Heart left ventricle (tissue), 16 donors: ENCODE measurements around the gene DOCK4. TPM values are rescaled to one million over a fixed set of nuclear protein-coding genes. Genes with fewer than 3 reads are reported as not detected.

Experiments used
- ATAC-seq, 4 donors: fragments of 200-7000 bp; cut with Tn5 transposase; one replicate each; pipeline ENCODE4 v1.9.1; 2020 to 2022; ENCODE audit warnings: moderate library complexity in 4 of 4, mild to moderate bottlenecking in 3 of 4, moderate number of reproducible peaks in 1 of 4
- DNase-seq, 5 donors: peaks; one replicate each; pipeline ENCODE4 v3.0.0-alpha.2; 2020
- H3K27ac ChIP-seq, 12 donors: fragments of 200-600 bp; sonication (generic) in 4 of 12; one replicate each; pipeline versions ENCODE4 v1.5.0 to v1.8.0; 2016 to 2022; ENCODE audit warnings: mild to moderate bottlenecking in 2 of 12
- H3K27me3 ChIP-seq, 9 donors: fragments of 200-600 bp; sonication (generic) in 2 of 9; one replicate each; pipeline versions ENCODE4 v1.5.1 to v1.8.0; 2016 to 2022; ENCODE audit warnings: mild to moderate bottlenecking in 3 of 9
- H3K36me3 ChIP-seq, 9 donors: fragments of 200-600 bp; sonication (generic) in 2 of 9; one replicate each; pipeline versions ENCODE4 v1.5.0 to v1.8.0; 2018 to 2022; ENCODE audit warnings: mild to moderate bottlenecking in 2 of 9
- H3K4me1 ChIP-seq, 12 donors: fragments of 200-600 bp; sonication (generic) in 4 of 12; one replicate each; pipeline versions ENCODE4 v1.5.0 to v1.8.0; 2016 to 2022; ENCODE audit warnings: mild to moderate bottlenecking in 3 of 12
- H3K4me3 ChIP-seq, 12 donors: fragments of 200-600 bp; sonication (generic) in 4 of 12; one replicate each; pipeline versions ENCODE4 v1.5.0 to v1.8.0; 2017 to 2022; ENCODE audit warnings: mild to moderate bottlenecking in 9 of 12, moderate library complexity in 4 of 12
- H3K9me3 ChIP-seq, 12 donors: fragments of 200-600 bp; sonication (generic) in 4 of 12; one replicate each; pipeline versions ENCODE4 v1.5.0 to v1.8.0; 2016 to 2022; ENCODE audit warnings: mild to moderate bottlenecking in 1 of 12
- POLR2A ChIP-seq, 2 donors: fragments of 450-650 bp; IDR thresholded peaks; one replicate each; pipeline ENCODE4 v1.6.1; 2017; ENCODE audit warnings: antibody characterized with exemption in 2 of 2, mild to moderate bottlenecking in 2 of 2, moderate library complexity in 2 of 2
- WGBS, 4 donors: extraction: QIAGEN DNeasy Blood & Tissue Kit in 2 of 4; methylation state at CpG; one replicate each; pipeline versions ENCODE4 v1.1.5 to v1.1.7; 2013 to 2018; 5-methylcytosine and 5-hydroxymethylcytosine counted together
- intact Hi-C, 10 donors: fragments of 100-400 bp; cut with DNase I; formaldehyde crosslinking; loops; one replicate each; pipeline versions ENCODE4 v1.11.1 to v1.14.2; 2022
- polyA plus RNA-seq, 2 donors: library from polyadenylated mRNA; stranded (reverse); fragments of 200-250 nt; gene quantifications; one replicate each; pipeline ENCODE4 v1.2.3, GENCODE V29; 2013
- total RNA-seq, 9 donors: library from RNA; depleted of rRNA in 2 of 9; stranded (reverse); fragments of >200 nt in 2 of 9; fragmentation: NEBNext Ultra II Directional in 3 of 9; extraction: Animal tissue kit (Norgen Biotek cat#: 25700) in 3 of 9; gene quantifications; one replicate each; pipeline versions ENCODE4 v1.1.0 to v1.2.4, GENCODE V29; 2016 to 2023
- TF ChIP-seq, protein P1 (sequence below), 12 donors: fragments of 200-600 bp; sonication (generic) in 4 of 12; IDR thresholded peaks; one replicate each; pipeline versions ENCODE4 v1.5.0 to v1.8.0; 2018 to 2022; ENCODE audit warnings: antibody characterized with exemption in 12 of 12, mild to moderate bottlenecking in 5 of 12
- donor health status: ischemic (EF 13 %, LVEDD 7.1; RV severe dilation, severe dysfunction).
- donor health status: healthy with polysubstance abuse.
- donor health status: DM: no; HTN: yes; CAD: no.
- donor health status: DM: no; HTN: no; CAD: no.
- donor health status: ischemic (EF 25% LVEDD 6.9; RV normal size, moderate dysfunction).
- donor health status: ischemic (EF 25% LVEDD 5.7; RV mildly dilated, moderate dysfunction).
- donor health status: healthy.
- donor health status: DM: yes; HTN: yes; CAD: no.
- donor health status: ischemic (EF 35%, LVEDD 5.7; RV mildly dilated, moderate dysfunction).
- donor health status: nonischemic (EF 11% LVEDD 7.7; RV severe dilation, severe dysfunction).
- donor health status: DM: yes; HTN: yes; CAD: no.
- donor health status: PGD.
- donor health status: ischemic (EF 29% LVEDD 5.4; RV normal size, mild dysfunction).
- donor health status: nonischemic (EF 23%, LVEDD 6.1; RV moderate dilation, normal function).

The DOCK4 gene
- total and polyA plus RNA-seq, 11 donors, result 5.1 to 40.8 (median 13.1) TPM

GRCh38 chr7:111762211-111762610 is 444.0 kb downstream of the DOCK4 start:
- no peaks in the 10 kb centered on the region for H3K9me3 ChIP-seq
- no peak overlapping the region for H3K27ac ChIP-seq
- H3K36me3 ChIP-seq, result peaks cover 0 to 71% (median 42%) of the 10 kb centered on the region in 9 donors
- intact Hi-C loops, result loop anchor here (2.0 to 10.0 kb wide), 7 partner anchors 83 to 650 kb away; partner anchors contain the start of genes DOCK4 (in 2 of the 10) and ZNF277 (in 2 of the 10)
- DNase-seq, result no peak
- no peak overlapping the region for H3K4me3 ChIP-seq
- H3K4me1 ChIP-seq, result peaks cover 0 to 12% (median 0%) of the 10 kb centered on the region in 12 donors
- TF ChIP-seq, protein P1, sequence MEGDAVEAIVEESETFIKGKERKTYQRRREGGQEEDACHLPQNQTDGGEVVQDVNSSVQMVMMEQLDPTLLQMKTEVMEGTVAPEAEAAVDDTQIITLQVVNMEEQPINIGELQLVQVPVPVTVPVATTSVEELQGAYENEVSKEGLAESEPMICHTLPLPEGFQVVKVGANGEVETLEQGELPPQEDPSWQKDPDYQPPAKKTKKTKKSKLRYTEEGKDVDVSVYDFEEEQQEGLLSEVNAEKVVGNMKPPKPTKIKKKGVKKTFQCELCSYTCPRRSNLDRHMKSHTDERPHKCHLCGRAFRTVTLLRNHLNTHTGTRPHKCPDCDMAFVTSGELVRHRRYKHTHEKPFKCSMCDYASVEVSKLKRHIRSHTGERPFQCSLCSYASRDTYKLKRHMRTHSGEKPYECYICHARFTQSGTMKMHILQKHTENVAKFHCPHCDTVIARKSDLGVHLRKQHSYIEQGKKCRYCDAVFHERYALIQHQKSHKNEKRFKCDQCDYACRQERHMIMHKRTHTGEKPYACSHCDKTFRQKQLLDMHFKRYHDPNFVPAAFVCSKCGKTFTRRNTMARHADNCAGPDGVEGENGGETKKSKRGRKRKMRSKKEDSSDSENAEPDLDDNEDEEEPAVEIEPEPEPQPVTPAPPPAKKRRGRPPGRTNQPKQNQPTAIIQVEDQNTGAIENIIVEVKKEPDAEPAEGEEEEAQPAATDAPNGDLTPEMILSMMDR (IDR thresholded peaks at IDR 0.05), result no peak
- TF ChIP-seq POLR2A (IDR thresholded peaks at IDR 0.05), result no peak
- no peak for ATAC-seq
- no peaks in the 10 kb centered on the region for H3K27me3 ChIP-seq

DNA sequence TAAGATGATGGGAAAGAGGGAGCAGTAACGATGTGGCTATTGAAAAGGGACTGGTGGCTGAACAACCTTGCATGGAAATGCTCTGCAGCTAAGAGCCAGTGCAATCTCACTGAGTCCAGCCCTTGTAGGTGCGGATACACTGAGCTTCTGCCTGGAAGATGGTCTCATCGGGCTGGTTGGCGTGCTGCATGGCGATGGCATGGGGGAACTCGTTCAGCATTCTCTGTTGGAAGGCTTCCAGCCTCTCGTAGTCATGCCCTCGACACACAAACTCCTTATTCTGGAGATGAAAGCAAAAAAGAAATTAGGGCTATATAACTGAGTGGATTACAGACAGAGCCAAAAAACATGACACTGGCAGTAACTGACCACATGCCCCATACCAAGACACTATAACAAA is 446.2 kb downstream of the DOCK4 start:
- TF ChIP-seq POLR2A (IDR thresholded peaks at IDR 0.05), result no peak
- TF ChIP-seq, protein P1 (IDR thresholded peaks at IDR 0.05), result no peak
- WGBS, 4 donors, result 80 to 91% (median 89%) methylated on average over 8 of the region's 8 CpGs
- intact Hi-C loops, result loop anchor here in 9 of 10 donors (5.0 to 10.0 kb wide), 6 partner anchors 85 to 652 kb away; partner anchors contain the start of genes DOCK4 (in 2 of the 9) and ZNF277 (in 2 of the 9)
- H3K4me3 ChIP-seq, result no peak overlapping the region
- DNase-seq (no peak), ATAC-seq (no peak)
- H3K9me3 ChIP-seq, result no peaks in the 10 kb centered on the region
- H3K27ac ChIP-seq, result no peak overlapping the region
- H3K36me3 ChIP-seq, result peaks cover 0 to 66% (median 31%) of the 10 kb centered on the region in 9 donors
- peaks cover 0 to 7% (median 0%) of the 10 kb centered on the region in 12 donors for H3K4me1 ChIP-seq
- H3K27me3 ChIP-seq, result no peaks in the 10 kb centered on the region

- peaks cover 0 to 66% (median 31%) of the 10 kb centered on the region in 9 donors for H3K36me3 ChIP-seq
- TF ChIP-seq, protein P1 (IDR thresholded peaks at IDR 0.05), result no peak
- no peak for TF ChIP-seq POLR2A (IDR thresholded peaks at IDR 0.05)
- intact Hi-C loops, result loop anchor here in 6 of 10 donors (5.0 to 10.0 kb wide), 4 partner anchors 654 to 739 kb away; no protein-coding TSS in a partner anchor
These were observed 447.9 kb downstream of the DOCK4 start for GRCh38 chr7:111758332-111758731.

GRCh38 chr7:111756687-111757178 is 449.5 kb downstream of the DOCK4 start:
- DNase-seq (peak; percentile 30 to 73 (median 71)), ATAC-seq (peak; percentile 55 to 90 (median 73))
- peaks cover 0 to 4% (median 0%) of the 10 kb centered on the region in 12 donors for H3K4me1 ChIP-seq
- 69 to 81% (median 76%) methylated on average over 11 of the region's 11 CpGs for WGBS, 4 donors
- intact Hi-C loops, result loop anchor here in 6 of 10 donors (5.0 to 10.0 kb wide), 4 partner anchors 656 to 741 kb away; no protein-coding TSS in a partner anchor
- no peak for TF ChIP-seq POLR2A (IDR thresholded peaks at IDR 0.05)
- TF ChIP-seq, protein P1 (IDR thresholded peaks at IDR 0.05), result no peak
- no peaks in the 10 kb centered on the region for H3K27me3 ChIP-seq
- peak overlapping the region in 3 of 12 donors; percentile 15 to 21 (median 19) for H3K4me3 ChIP-seq
- peaks cover 0 to 59% (median 31%) of the 10 kb centered on the region in 9 donors for H3K36me3 ChIP-seq
- H3K27ac ChIP-seq, result no peak overlapping the region
- H3K9me3 ChIP-seq, result no peaks in the 10 kb centered on the region

More at GRCh38 chr7:111758332-111758731, 447.9 kb downstream of the DOCK4 start:
- 94 to 96% (median 95%) methylated on average over 5 of the region's 5 CpGs for WGBS, 4 donors
- Histone ChIP-seq H3K4me3 (no peak overlapping the region), H3K27ac (no peak overlapping the region), H3K4me1 (peaks cover 0 to 4% (median 0%) of the 10 kb centered on the region in 12 donors), H3K9me3 (no peaks in the 10 kb centered on the region), H3K27me3 (no peaks in the 10 kb centered on the region)
- ATAC-seq (no peak), DNase-seq (no peak)
